ENCODE measurements around the gene APP.

The APP gene

DNA sequence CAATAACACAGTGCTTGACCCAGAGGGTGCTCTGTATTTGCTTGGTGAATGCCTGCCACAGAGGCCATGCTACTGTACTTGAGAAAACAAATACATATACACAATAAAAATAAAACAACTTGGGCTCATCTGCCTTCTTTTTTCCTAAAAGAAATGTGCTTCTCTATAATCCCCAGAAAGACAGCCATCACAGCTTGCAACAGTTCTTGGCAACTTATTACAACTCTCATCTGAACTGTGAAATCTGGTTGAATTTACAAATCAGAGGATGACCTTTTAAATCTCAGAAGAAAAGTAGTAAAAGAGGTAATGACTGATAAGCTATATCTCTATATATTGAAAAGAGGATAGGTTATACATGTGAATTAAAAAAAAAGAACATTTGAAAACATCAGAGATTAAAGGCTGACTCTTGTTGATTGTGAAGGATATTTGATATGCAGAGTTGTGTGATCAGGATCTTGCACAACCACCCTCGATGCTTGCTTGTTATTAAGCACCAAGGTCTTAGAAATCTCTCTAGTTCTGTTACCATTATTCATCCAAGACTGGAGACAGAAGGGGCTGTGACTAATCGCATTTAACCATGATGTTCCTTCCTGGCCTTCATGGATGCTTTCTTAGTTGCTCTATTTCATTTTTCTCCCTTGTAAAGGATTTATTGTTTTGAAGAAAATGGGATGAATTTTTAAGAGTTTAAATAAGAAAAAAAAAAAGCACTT is 213.4 kb downstream of the APP start:
- Histone ChIP-seq H3K4me1 (ENCODE audit: low read depth, poor library complexity, severe bottlenecking) (no peaks in the 10 kb centered on the region), H2AFZ (ENCODE audit: low read depth) (no peak overlapping the region), H3K36me3 (ENCODE audit: insufficient read depth) (no peaks in the 10 kb centered on the region; the same call in 1 of the 2 replicates), H3K27ac (no peak overlapping the region), H3K4me3 (IDR thresholded peaks at IDR 0.05; ENCODE audit: insufficient read depth, low read depth, low read length) (no peak overlapping the region), H3K27me3 (ENCODE audit: insufficient read depth, low read depth) (no peaks in the 10 kb centered on the region), H3K4me2 (no peak overlapping the region), H4K20me1 (ENCODE audit: insufficient read depth) (no peaks in the 10 kb centered on the region), H3K9ac (no peak overlapping the region), H3K79me2 (ENCODE audit: insufficient read depth, low read depth) (no peaks in the 10 kb centered on the region)
- TF ChIP-seq, protein P1, sequence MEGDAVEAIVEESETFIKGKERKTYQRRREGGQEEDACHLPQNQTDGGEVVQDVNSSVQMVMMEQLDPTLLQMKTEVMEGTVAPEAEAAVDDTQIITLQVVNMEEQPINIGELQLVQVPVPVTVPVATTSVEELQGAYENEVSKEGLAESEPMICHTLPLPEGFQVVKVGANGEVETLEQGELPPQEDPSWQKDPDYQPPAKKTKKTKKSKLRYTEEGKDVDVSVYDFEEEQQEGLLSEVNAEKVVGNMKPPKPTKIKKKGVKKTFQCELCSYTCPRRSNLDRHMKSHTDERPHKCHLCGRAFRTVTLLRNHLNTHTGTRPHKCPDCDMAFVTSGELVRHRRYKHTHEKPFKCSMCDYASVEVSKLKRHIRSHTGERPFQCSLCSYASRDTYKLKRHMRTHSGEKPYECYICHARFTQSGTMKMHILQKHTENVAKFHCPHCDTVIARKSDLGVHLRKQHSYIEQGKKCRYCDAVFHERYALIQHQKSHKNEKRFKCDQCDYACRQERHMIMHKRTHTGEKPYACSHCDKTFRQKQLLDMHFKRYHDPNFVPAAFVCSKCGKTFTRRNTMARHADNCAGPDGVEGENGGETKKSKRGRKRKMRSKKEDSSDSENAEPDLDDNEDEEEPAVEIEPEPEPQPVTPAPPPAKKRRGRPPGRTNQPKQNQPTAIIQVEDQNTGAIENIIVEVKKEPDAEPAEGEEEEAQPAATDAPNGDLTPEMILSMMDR (conservative IDR thresholded peaks at IDR 0.05; ENCODE audit: low read depth, low read length) = no peak

DNA sequence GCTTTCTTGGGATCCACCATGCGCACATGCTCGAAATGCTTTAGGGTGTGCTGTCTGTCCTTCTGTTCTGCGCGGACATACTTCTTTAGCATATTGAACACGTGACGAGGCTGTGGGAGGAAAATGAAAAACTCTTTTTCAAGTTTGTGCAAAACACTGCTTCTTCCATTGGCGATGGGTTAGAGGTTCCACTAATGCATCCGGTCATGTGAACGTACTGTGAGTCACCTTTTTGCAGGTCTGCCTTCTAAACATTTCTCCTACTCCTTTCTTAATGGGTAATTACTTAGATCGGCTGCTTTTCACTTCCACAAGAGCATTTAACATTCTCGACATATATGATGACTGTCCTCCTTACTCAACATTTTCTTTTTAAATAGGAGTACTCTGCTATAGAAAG is 214.9 kb downstream of the APP start:
- no peaks in the 10 kb centered on the region; the same call in none of the 2 replicates for H3K36me3 ChIP-seq (ENCODE audit: insufficient read depth)
- no peak overlapping the region for H3K9ac ChIP-seq
- TF ChIP-seq, protein P1 (conservative IDR thresholded peaks at IDR 0.05; ENCODE audit: low read depth, low read length) = no peak

DNA sequence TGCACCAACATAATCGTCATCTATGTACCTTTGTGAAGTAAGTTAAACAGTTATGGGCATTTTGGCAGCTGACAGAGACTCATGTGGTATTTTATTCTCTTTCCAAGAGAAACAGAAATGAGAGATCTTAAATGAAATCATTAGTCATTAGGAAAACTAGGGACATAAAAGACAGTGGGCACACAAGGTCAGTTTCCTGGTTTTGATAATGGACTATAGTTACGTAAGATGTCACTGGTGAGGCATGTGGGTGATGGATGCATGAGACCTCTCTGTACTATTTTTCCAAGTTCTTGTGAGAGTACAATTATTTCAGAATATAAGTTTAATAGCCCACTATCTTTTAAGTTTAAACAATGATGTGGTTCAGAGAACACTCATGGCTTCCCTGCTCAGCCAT is 216.9 kb downstream of the APP start:
- no peak overlapping the region for H2AFZ ChIP-seq (ENCODE audit: low read depth)
- H3K9ac ChIP-seq = no peak overlapping the region
- no peaks in the 10 kb centered on the region for H3K79me2 ChIP-seq (ENCODE audit: insufficient read depth, low read depth)
- H3K27me3 ChIP-seq (ENCODE audit: insufficient read depth, low read depth) = no peaks in the 10 kb centered on the region
- no peaks in the 10 kb centered on the region for H4K20me1 ChIP-seq (ENCODE audit: insufficient read depth)
- TF ChIP-seq, protein P1 (conservative IDR thresholded peaks at IDR 0.05; ENCODE audit: low read depth, low read length) = no peak
- H3K4me3 ChIP-seq (IDR thresholded peaks at IDR 0.05; ENCODE audit: insufficient read depth, low read depth, low read length) = no peak overlapping the region
- H3K4me1 ChIP-seq (ENCODE audit: low read depth, poor library complexity, severe bottlenecking) = no peaks in the 10 kb centered on the region
- no peaks in the 10 kb centered on the region; the same call in none of the 2 replicates for H3K36me3 ChIP-seq (ENCODE audit: insufficient read depth)
- H3K4me2 ChIP-seq = no peak overlapping the region
- no peak overlapping the region for H3K27ac ChIP-seq

More for the DNA sequence above, 214.9 kb downstream of the APP start:
- no peak overlapping the region for H3K4me3 ChIP-seq (IDR thresholded peaks at IDR 0.05; ENCODE audit: insufficient read depth, low read depth, low read length)
- no peaks in the 10 kb centered on the region for H3K27me3 ChIP-seq (ENCODE audit: insufficient read depth, low read depth)
- no peak overlapping the region for H3K4me2 ChIP-seq
- no peak overlapping the region for H3K27ac ChIP-seq
- no peaks in the 10 kb centered on the region for H4K20me1 ChIP-seq (ENCODE audit: insufficient read depth)
- H3K79me2 ChIP-seq (ENCODE audit: insufficient read depth, low read depth) = no peaks in the 10 kb centered on the region
- H2AFZ ChIP-seq (ENCODE audit: low read depth) = no peak overlapping the region
- no peaks in the 10 kb centered on the region for H3K4me1 ChIP-seq (ENCODE audit: low read depth, poor library complexity, severe bottlenecking)

DNA sequence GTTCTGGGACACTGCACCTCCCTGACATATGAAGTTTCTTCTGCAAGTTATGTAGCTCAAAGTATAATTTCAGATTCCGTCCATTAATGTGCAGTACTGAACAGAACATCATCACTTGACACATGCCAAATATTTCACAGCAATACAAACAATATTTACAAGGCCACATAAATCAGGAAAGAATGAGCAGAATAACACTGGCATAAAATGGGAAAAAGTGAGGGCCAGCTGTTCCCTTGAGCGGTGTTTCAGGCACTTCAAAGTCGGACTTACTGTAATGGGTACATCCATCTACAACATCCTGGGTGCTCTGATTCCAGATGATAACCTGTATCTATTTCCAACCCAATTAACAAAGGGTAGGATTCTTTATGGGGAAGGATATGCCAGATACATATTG is 217.4 kb downstream of the APP start:
- TF ChIP-seq, protein P1 (conservative IDR thresholded peaks at IDR 0.05; ENCODE audit: low read depth, low read length) = no peak
- H2AFZ ChIP-seq (ENCODE audit: low read depth) = no peak overlapping the region
- no peak overlapping the region for H3K27ac ChIP-seq
- H3K27me3 ChIP-seq (ENCODE audit: insufficient read depth, low read depth) = no peaks in the 10 kb centered on the region
- H3K4me1 ChIP-seq (ENCODE audit: low read depth, poor library complexity, severe bottlenecking) = no peaks in the 10 kb centered on the region
- H3K36me3 ChIP-seq (ENCODE audit: insufficient read depth) = no peaks in the 10 kb centered on the region; the same call in none of the 2 replicates
- H3K9ac ChIP-seq = no peak overlapping the region
- no peaks in the 10 kb centered on the region for H4K20me1 ChIP-seq (ENCODE audit: insufficient read depth)
- H3K4me2 ChIP-seq = no peak overlapping the region
- no peaks in the 10 kb centered on the region for H3K79me2 ChIP-seq (ENCODE audit: insufficient read depth, low read depth)
- H3K4me3 ChIP-seq (IDR thresholded peaks at IDR 0.05; ENCODE audit: insufficient read depth, low read depth, low read length) = no peak overlapping the region
